Epidermal melanocyte (primary cell): Measurements from ENCODE around the gene ARHGEF17.

Experiments used
- DNase-seq: peaks from one replicate; pipeline ENCODE4 v3.0.0; 2011; ENCODE audit warnings: low spot score; ENCODE audit not compliant: insufficient read length

Gene ARHGEF17

GRCh38 chr11:73391665-73392064 lies 83.6 kb downstream of the ARHGEF17 start:
- DNase-seq = no peak

DNA sequence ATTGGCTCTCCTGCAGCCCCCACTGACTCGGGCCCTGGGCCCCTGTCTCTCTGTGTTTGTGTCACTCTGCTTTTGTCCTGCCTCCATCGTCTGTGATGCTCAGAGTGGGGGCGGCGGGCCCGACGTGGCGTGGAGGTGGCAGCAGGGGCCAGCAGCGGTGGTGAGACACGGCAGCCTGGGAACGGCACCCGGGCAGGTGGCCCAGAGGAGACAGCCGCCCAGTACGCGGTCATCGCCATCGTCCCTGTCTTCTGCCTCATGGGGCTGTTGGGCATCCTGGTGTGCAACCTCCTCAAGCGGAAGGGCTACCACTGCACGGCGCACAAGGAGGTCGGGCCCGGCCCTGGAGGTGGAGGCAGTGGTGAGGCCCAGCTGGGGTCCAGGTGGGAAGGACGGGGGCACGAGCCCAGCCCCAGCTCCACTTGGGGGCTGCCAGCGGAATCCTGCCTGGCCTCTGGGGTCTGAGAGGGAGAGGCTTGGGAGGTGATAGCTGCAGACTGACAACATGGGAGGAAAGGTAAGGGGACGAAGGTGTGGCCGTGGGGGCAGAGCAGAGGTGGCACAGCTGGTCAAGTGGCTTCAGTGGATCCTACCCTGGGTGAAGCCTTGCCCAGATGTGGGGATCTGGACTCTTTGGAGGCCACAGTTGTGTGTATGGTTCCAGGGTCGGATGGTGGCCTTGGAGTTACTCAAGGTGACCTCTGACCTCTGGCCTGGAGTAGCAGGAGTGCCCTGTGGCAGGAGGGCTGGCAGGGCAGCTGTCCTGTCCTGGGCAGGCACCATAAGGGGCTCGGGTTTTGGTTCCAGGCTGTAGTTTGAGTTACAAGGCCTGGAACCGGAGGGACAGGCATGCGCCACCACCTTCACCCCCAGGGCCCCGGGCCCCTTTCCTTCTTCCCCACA lies 84.3 kb downstream of the ARHGEF17 start:
- DNase-seq = no peak

DNA sequence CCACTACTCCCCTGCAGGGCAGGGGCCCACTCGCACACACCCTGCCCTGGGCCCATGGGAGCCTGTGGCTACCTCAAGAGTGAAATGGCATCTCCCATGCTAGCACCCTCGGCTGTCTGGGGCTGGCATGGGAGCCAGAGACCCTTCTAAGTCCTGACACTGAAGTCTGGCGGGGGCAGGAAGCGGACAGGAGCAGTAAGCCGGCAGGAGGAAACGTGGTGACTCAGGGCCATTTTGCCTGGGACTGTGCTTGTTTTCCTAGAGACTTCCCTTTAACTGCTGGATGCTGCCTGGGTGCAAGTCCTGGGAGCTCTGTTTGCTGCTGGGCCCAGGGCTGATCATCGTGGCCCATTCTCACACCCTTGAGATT lies 84.9 kb downstream of the ARHGEF17 start:
- DNase-seq = no peak

DNA sequence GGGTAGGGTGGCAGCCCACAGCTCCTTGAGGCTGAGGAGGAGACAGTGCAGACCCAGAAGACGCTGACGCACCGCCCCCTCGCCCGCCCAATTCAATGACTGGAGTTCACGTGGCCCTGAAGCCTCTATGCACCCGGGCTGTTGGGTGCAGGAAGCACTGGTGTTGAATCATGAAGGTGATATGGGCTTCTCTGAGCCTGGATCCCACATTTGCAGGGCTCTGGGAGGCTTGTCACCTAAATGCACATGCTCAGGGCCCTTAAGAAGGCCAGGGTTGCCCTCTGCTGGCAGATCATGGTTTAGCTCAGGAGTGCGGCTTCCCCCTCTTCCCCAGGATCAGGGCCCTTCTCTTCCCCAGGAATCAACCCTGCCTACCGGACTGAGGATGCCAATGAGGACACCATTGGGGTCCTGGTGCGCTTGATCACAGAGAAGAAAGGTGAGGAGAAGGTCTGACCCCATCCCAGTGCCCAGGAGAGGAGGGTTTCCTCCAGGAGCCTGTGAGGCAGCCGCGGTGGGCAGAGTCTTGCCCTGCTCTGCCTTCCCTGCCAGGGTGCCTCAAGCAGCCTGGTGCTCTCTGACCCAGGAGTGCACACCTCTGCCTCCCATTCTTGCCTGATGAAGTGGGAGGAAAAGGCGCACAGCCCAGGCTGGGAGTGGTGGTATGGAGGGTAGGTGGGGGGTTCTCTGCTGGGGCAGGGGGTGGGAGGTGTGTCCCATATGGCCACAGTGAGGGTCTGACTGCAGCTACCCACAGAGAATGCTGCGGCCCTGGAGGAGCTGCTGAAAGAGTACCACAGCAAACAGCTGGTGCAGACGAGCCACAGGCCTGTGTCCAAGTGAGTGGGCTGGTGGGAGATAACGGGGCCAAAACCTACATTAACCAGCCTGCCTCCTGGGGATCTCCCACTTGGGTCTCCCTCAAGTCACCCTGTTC lies 85.7 kb downstream of the ARHGEF17 start:
- DNase-seq = peak; percentile 94

GRCh38 chr11:73394416-73395296 lies 86.6 kb downstream of the ARHGEF17 start:
- DNase-seq = no peak

DNA sequence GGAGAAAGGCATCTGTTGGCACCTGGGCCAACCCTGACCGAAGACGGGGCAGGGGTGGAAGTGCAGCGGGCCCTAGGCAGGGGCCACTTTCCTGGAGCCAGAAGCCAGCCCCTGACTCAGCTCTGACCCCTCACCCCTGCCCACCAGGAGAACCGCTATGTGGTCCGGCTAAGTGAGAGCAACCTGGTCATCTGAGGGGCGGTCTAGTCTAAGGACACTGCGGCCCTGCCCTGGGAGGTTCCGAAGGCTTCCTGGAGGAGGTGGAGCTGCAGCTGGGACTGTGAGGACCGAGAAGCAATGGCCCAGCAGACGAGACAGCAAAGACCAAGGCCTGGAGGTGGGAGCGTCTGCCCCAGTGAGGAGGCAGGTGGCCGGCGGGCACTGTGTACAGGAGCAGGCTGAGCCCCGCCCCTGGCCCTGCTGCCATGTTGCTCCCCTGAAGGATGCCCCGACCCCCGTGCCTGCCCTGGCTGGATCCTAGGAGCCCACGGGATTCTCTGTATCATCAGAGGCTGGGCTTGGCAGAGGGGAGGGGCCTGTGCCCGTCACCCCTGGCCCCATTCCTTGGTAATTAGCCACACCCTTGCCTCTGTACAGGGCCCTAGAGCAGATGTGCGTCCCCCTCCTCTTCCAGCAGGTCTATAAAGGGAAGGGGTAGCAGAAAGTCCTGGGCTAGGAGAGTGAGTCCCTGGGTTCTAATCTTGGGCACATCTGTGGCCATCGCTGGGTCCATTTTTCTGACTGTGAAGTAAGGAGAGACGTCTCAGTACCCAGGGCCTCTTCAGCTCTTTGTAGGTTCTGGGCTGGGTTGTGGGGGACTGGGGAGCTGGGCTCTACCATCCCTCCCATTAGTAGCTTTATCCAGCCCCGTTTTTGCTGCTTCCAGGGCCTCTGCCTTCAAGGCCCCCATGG lies 87.5 kb downstream of the ARHGEF17 start:
- no peak for DNase-seq

DNA sequence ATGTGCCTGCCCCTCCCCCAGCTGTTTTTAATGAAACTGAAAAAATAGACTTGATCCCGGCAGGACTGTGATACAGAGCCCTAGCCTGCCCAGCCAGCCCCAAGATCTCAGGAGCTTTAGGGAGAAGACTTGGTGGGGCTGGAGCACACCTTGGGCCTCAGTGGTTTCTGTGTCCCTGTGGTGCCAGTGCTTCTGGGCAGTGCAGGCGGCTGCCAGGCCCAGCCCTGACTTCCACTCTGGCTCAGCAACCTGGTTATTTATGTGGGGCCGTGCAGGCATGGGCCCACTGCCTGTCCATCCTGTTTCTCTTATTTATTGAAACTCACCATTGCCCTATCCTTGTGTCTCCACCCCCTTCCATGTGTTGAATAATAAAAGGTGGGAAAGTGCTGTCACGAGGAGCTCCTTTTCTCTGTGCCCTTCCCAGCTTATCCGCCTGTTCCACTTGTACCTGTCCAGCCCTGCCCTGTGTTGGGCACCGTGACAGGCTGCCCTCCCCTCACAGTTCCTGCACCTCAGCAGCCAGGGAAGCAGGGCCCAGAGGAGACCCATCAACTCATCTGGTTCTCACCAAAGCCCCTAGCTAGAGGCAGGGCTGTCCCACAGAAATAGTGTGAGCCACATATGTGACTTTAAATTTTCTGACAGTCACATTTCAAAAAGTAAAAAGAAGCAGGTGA lies 88.3 kb downstream of the ARHGEF17 start:
- DNase-seq = no peak

- DNase-seq = no peak
Measured at GRCh38 chr11:73396985-73397384, 88.9 kb downstream of the ARHGEF17 start.

DNA sequence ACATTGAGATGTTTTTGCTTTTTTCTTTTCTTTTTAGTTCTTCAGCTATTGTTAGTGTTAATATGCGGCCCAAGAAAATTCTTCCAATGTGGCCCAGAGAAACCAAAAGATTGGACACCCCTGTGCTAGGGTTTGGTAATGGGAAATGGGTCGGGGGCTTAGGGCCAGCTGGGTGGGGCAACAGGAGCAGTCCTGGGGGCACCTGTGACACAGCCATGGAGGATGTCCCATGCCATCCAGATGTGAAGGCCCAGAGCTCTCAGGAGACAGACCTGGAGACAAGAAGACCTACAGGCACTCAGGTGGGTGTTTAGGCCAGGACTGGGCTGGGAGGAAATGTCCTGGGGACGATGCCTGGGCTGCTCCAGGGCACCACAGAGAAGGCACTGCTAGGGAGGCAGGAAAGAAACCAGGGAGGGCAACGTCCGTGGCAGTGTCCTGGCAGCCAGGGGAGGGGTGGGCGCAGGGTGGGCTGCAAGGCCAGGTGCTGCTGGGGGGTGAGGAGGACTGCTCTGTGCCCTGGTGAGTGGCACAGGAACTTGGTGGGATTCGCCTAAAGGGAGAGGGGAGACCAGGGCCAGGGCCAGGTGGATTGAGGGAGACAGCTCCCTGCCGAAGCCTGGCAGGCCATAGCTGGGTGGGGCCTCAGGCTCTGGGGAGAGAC lies 89.5 kb downstream of the ARHGEF17 start:
- DNase-seq = no peak

GRCh38 chr11:73398132-73398526 lies 90.1 kb downstream of the ARHGEF17 start:
- DNase-seq = no peak

DNA sequence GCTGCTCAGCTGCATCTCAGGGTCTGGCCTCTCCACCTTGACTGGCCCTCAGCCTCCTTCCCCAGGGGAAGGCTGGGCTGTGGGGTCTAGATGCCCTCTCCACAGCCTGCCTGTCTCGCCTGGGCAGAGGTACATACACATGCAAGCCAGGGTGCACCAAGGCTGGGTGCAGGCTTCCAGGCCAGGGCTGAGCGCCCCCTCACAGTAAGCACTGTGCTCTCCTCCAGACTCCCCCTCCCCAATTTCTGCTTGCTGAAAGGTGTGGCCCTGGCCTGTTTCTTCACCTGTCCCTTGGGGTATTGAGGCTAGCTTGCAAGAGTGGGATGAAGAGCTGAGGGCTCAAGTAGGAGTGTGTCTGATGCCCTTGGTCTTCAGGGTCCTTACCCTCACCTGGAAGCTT lies 90.6 kb downstream of the ARHGEF17 start:
- no peak for DNase-seq

- no peak for DNase-seq
Measured at GRCh38 chr11:73399159-73399590, 91.1 kb downstream of the ARHGEF17 start.

GRCh38 chr11:73399636-73400035 lies 91.6 kb downstream of the ARHGEF17 start:
- DNase-seq = no peak

DNA sequence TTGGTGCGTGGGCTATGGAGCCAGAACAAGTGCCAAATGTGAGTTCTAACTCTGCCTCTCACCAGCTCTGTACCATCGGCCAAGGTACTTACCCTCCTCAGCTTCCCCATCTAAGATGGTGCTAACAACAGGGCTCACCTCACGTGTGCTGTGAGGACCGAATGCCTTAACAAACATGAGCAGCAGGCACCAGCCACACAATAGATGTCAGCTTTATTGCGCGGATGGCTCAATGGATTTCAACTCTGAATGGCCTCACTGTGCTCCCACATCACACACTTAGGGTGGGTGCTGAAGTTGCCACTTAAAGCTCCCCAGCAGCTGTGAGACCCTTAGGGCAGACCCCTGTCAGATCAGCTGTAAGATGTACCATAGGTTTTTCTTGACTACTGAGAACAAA lies 92.2 kb downstream of the ARHGEF17 start:
- DNase-seq = no peak

DNA sequence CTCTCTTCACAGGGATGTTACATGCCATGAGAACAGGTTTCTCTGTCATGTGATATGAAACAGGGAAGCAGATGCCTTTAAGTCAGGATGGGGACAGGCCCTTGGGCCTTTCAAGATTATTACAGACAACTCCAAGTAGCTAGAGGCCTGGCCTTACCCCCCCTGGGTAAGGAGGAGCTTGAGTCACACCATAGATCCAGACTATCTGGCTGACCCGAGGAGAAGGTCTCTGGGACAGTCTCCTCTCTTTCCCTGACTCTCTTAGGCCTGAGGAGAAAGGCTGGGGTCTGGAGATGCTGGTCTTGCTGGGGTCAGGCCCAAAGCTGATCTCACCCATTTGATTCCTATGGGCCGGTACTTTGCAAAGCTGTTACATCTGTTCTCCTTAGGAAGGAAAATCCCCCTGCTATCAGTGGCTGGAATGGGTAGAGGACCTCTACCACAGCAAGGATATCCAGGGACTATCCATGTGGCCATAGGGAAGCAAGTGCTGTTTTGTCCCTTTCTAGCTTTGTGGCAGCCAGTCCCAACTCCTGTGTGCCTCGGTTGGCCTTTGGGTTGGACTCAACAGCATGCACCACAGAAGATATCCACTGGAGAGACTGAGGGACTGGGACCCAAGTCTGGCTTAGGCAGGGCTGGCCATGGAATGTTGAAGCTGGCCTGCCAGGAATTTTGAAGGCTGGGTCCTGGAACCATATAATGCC lies 93.3 kb downstream of the ARHGEF17 start:
- DNase-seq = no peak

GRCh38 chr11:73401924-73402833 lies 94.1 kb downstream of the ARHGEF17 start:
- DNase-seq = no peak

DNA sequence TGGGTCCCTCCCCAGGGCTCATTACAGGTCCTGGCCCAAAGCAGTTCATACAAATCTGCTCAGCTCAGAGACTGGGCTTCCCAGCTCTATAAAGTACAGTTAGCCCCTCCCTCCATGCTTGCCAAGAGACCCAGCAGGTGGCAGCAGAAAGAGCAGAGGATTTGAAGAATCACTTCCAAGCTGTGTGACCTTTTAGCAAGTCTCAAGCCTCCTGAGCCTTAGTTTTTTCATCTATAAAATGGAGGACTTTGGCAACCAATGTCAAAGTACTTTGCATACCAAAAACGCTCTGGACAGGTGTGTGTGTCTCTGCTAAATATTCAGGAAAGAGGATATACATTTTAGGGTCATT lies 94.7 kb downstream of the ARHGEF17 start:
- DNase-seq = no peak
